ENCODE results near the gene PC. TPM values are rescaled to one million over a fixed set of nuclear protein-coding genes. Genes with fewer than 3 reads are reported as not detected.

The PC gene
- total and polyA plus RNA-seq, 9 of the 15 experiments (the other 6 are each of a cell fraction or from before 2014, with no cell fraction given), result 0.94 to 38.0 (median 8.7) TPM

DNA sequence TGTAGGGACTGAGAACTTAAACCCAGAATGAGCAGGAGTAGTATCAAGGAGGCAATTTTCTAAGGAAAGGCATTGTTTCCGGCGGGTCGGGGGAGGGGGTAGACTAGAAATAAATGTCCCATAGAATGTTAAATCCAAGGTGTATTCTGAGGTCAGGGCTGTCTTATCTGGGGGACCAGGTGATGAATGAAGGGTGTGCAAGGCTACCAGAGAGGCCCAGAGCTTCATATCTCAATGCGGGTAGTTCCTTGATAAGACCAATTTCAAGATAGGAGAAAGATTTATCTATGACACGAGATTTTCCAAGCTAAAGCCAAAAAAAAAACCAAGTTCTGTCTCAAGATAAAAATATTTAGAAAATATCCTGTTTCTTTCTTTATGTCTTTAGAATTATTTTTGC, 123.2 kb downstream of the PC start:
- ChIA-PET CTCF (ENCODE audit: low intra/inter-chr PET ratio) (interaction anchor here (0.5 to 3.7 kb wide), 8 partner anchors 48 to 427 kb away, joined by 3 to 73 read pairs (median 3); partner anchors contain the start of gene RBM4B), POLR2A (interaction anchor here (0.5 to 1.4 kb wide), 6 partner anchors 67 to 1328 kb away, joined by 3 to 7 read pairs (median 4); no protein-coding TSS in a partner anchor)
- FAIRE-seq (no peak), DNase-seq (ENCODE audit: extremely low read depth in 1 of 4, low spot score in 3 of 4) (peak; percentile 36 to 78 (median 68)), ATAC-seq (peak; percentile 37)
- Histone ChIP-seq H2AFZ (ENCODE audit: low read depth, low read length) (no peak overlapping the region), H4K20me1 (replicated peaks; ENCODE audit: control insufficient read depth, insufficient read depth, low read length) (no peaks in the 10 kb centered on the region), H3K27me3 (ENCODE audit: control insufficient read depth in 2 of 2, insufficient read depth in 2 of 2, low read length in 2 of 2) (no peaks in the 10 kb centered on the region), H3K9ac (ENCODE audit: insufficient read depth in 1 of 2, low read depth in 2 of 2, low read length in 2 of 2) (no peak overlapping the region), H3K9me3 (replicated peaks; ENCODE audit: control insufficient read depth, insufficient read depth, low read depth, low read length) (no peaks in the 10 kb centered on the region), H3K36me3 (ENCODE audit: control insufficient read depth, insufficient read depth, low read length) (peaks cover 10% of the 10 kb centered on the region; the same call in 1 of the 3 replicates), H3K79me2 (ENCODE audit: control insufficient read depth, insufficient read depth, low read length) (no peaks in the 10 kb centered on the region), H3K4me3 (no peak overlapping the region), H3K4me1 (replicated peaks in 1 of 2; ENCODE audit: control insufficient read depth in 2 of 2, insufficient read depth in 2 of 2, low read length in 2 of 2) (peaks cover 20 to 32% of the 10 kb centered on the region in 2 experiments), H3K27ac (ENCODE audit: extremely low read depth, low read depth, low read length) (peak overlapping the region; percentile 51), H3K4me2 (ENCODE audit: insufficient read depth, low read length) (0 out of 2 replicates have a peak overlapping the region, but pooled peaks have one; percentile 9), H3K9me1 (ENCODE audit: control insufficient read depth, insufficient read depth, low read length) (no peaks in the 10 kb centered on the region)
- no TSS peak for BruUV-seq (replicated peaks)
- intact Hi-C loops (cut with micrococcal nuclease) (loop anchor here (1.0 to 5.0 kb wide), 5 partner anchors 48 to 427 kb away; partner anchors contain the start of gene RBM4B), in situ Hi-C loops (cut with MboI) (loop anchor here (5.0 kb wide), 3 partner anchors 143 to 428 kb away; partner anchors contain the start of gene CTSF)
- WGBS (ENCODE audit: insufficient coverage, low coverage, missing lambda C conversion rate), result 6% methylated on average over 5 of the region's 5 CpGs
- TF ChIP-seq KLF16 (IDR thresholded peaks at IDR 0.05), result peak; percentile 61
- no peak for TF ChIP-seq IFI16 (CRISPR knock-in tag; IDR thresholded peaks at IDR 0.05)
- TF ChIP-seq THRAP3 (IDR thresholded peaks at IDR 0.05; ENCODE audit: borderline replicate concordance), result no peak
- no peak for TF ChIP-seq U2AF1 (optimal IDR thresholded peaks at IDR 0.05; ENCODE audit: low read depth, low read length)
- 0 out of 2 replicates have a peak, but pooled peaks have one; percentile 14 for TF ChIP-seq CTBP1 (IDR thresholded peaks at IDR 0.05; ENCODE audit: borderline replicate concordance)
- TF ChIP-seq SMARCE1 (IDR thresholded peaks at IDR 0.05), result peak; percentile 66; the same call in 1 of the 2 replicates
- no peak for TF ChIP-seq LARP7 (IDR thresholded peaks at IDR 0.05)
- TF ChIP-seq, protein P1, sequence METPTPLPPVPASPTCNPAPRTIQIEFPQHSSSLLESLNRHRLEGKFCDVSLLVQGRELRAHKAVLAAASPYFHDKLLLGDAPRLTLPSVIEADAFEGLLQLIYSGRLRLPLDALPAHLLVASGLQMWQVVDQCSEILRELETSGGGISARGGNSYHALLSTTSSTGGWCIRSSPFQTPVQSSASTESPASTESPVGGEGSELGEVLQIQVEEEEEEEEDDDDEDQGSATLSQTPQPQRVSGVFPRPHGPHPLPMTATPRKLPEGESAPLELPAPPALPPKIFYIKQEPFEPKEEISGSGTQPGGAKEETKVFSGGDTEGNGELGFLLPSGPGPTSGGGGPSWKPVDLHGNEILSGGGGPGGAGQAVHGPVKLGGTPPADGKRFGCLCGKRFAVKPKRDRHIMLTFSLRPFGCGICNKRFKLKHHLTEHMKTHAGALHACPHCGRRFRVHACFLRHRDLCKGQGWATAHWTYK (CRISPR knock-in tag; IDR thresholded peaks at IDR 0.05), result 0 out of 2 replicates have a peak, but pooled peaks have one; percentile 14
- no peak for TF ChIP-seq CBFB (CRISPR knock-in tag; IDR thresholded peaks at IDR 0.05)
- 0 out of 2 replicates have a peak, but pooled peaks have one; percentile 36 for TF ChIP-seq ARID3A (IDR thresholded peaks at IDR 0.05; ENCODE audit: borderline replicate concordance, low read depth, low read length)
- peak; percentile 86 for TF ChIP-seq MEIS2 (IDR thresholded peaks at IDR 0.05; ENCODE audit: partially characterized antibody)
- peak; percentile 75 for TF ChIP-seq CXXC5 (CRISPR knock-in tag; IDR thresholded peaks at IDR 0.05)
- peak; percentile 86 for TF ChIP-seq ARID1B (IDR thresholded peaks at IDR 0.05)
- 0 out of 4 replicates have a peak, but pooled peaks of 1 of the 2 experiments have one; percentile 13 for TF ChIP-seq TBL1XR1 (IDR thresholded peaks at IDR 0.05; ENCODE audit: low read length in 2 of 2)
- no peak for TF ChIP-seq SMC3 (conservative IDR thresholded peaks at IDR 0.05; ENCODE audit: insufficient read depth, low read depth, low read length)
- TF ChIP-seq CBX5 (IDR thresholded peaks at IDR 0.05; ENCODE audit: borderline replicate concordance, low read depth), result no peak
- TF ChIP-seq MTA2 (IDR thresholded peaks at IDR 0.05; ENCODE audit: low read depth), result peak; percentile 51; the same call in 1 of the 2 replicates
- peak; percentile 56 for TF ChIP-seq FOXM1 (IDR thresholded peaks at IDR 0.05; ENCODE audit: low read depth)
- TF ChIP-seq FOXM1 (CRISPR knock-in tag; IDR thresholded peaks at IDR 0.05; ENCODE audit: low read depth), result no peak
- peak; percentile 17; the same call in 1 of the 2 replicates for TF ChIP-seq STAT5A (IDR thresholded peaks at IDR 0.05; ENCODE audit: borderline replicate concordance, low read length)
- no peak for TF ChIP-seq IRF2 (CRISPR knock-in tag; IDR thresholded peaks at IDR 0.05)
- TF ChIP-seq CBFA2T3 (IDR thresholded peaks at IDR 0.05), result peak; percentile 87
